IMR-90 (cell line): ENCODE measurements around the gene DTX3L. TPM values are rescaled to one million over a fixed set of nuclear protein-coding genes. Genes with fewer than 3 reads are reported as not detected.

Source experiments
- ATAC-seq: fragments of 200-7000 bp; cut with Tn5 transposase; 2 replicates; pipeline ENCODE4 v1.9.1; 2020; ENCODE audit warnings: low read depth, mild to moderate bottlenecking, moderate library complexity
- BruUV-seq: library from RNA; stranded (reverse); fragments of 400-500 nt; replicated peaks from 2 replicates; lab custom pipeline; 2021; lab: Mats Ljungman, UMichigan
- CTCF ChIA-PET: fragments of 300-600 bp; formaldehyde crosslinking; extraction: SDS; loops from one replicate; lab custom pipeline; 2021; ENCODE audit warnings: antibody characterized with exemption; lab: Yijun Ruan, JAX
- POLR2A ChIA-PET: fragments of 300-600 bp; sonication (Branson Sonifier 250); formaldehyde crosslinking; loops from one replicate; lab custom pipeline; 2022; ENCODE audit warnings: antibody characterized with exemption; ENCODE audit not compliant: unreplicated experiment; lab: Charles Lee
- DNase-seq: peaks from one replicate; pipeline ENCODE4 v3.0.0; 2013
- H2AFZ ChIP-seq: replicated peaks from 2 replicates; pipeline ENCODE3; 2013; ENCODE audit warnings: low read length, mild to moderate bottlenecking; ENCODE audit not compliant: poor library complexity
- H2AK5ac ChIP-seq: 2 replicates; pipeline ENCODE4 v1.6.1; 2013; ENCODE audit warnings: low read depth, low read length, inconsistent platforms
- H2AK9ac ChIP-seq: replicated peaks from 2 replicates; pipeline ENCODE3; 2013; ENCODE audit warnings: mild to moderate bottlenecking, low read depth, low read length, moderate library complexity; ENCODE audit not compliant: poor library complexity
- H2BK120ac ChIP-seq: 2 replicates; pipeline ENCODE4 v1.6.1; 2013; ENCODE audit warnings: low read depth, low read length, inconsistent platforms
- H2BK15ac ChIP-seq: 3 replicates; pipeline ENCODE4 v1.6.1; 2013; ENCODE audit warnings: low read depth, low read length, inconsistent platforms
- H2BK20ac ChIP-seq: 2 replicates; pipeline ENCODE4 v1.6.1; 2013; ENCODE audit warnings: low read depth, mild to moderate bottlenecking, inconsistent platforms, low read length, moderate library complexity
- H2BK5ac ChIP-seq: 2 replicates; pipeline ENCODE4 v1.6.1; 2013; ENCODE audit warnings: mild to moderate bottlenecking, low read depth, low read length, inconsistent platforms; ENCODE audit not compliant: poor library complexity, severe bottlenecking
- H3K14ac ChIP-seq: replicated peaks from 2 replicates; pipeline ENCODE4 v1.6.1; 2013; ENCODE audit warnings: low read depth, low read length, inconsistent platforms
- H3K18ac ChIP-seq: 2 replicates; pipeline ENCODE4 v1.6.1; 2013; ENCODE audit warnings: low read depth, low read length, control low read depth
- H3K23ac ChIP-seq: 2 replicates; pipeline ENCODE4 v1.6.1; 2013; ENCODE audit warnings: low read depth, low read length, inconsistent platforms
- H3K27ac ChIP-seq: 2 replicates; pipeline ENCODE4 v1.5.1; 2013; ENCODE audit warnings: mild to moderate bottlenecking, control low read depth, low read length; ENCODE audit not compliant: insufficient read depth
- H3K27me3 ChIP-seq: 2 replicates; pipeline ENCODE4 v1.6.1; 2013; ENCODE audit warnings: low read length; ENCODE audit not compliant: control insufficient read depth, insufficient read depth
- H3K36me3 ChIP-seq: 2 replicates; pipeline ENCODE4 v1.6.1; 2013; ENCODE audit warnings: low read length, mixed read lengths; ENCODE audit not compliant: control insufficient read depth, insufficient read depth
- H3K4ac ChIP-seq: 2 replicates; pipeline ENCODE4 v1.6.1; 2013; ENCODE audit warnings: low read depth, low read length, inconsistent platforms
- H3K4me1 ChIP-seq: 2 replicates; pipeline ENCODE4 v1.6.1; 2013; ENCODE audit warnings: low read length, mixed read lengths; ENCODE audit not compliant: control insufficient read depth, insufficient read depth
- H3K4me2 ChIP-seq: 2 replicates; pipeline ENCODE4 v1.6.1; 2013; ENCODE audit warnings: low read depth, mild to moderate bottlenecking, control low read depth, low read length, moderate library complexity
- H3K4me3 ChIP-seq: 2 replicates; pipeline ENCODE4 v1.5.1; 2013; ENCODE audit warnings: low read depth, mild to moderate bottlenecking, control low read depth, low read length, moderate library complexity; ENCODE audit not compliant: insufficient read depth
- H3K56ac ChIP-seq: 2 replicates; pipeline ENCODE4 v1.6.1; 2013; ENCODE audit warnings: low read length, inconsistent platforms; ENCODE audit not compliant: insufficient read depth; ENCODE audit errors: extremely low read depth
- H3K79me1 ChIP-seq, 2 experiments: 2 replicates each; pipeline ENCODE4 v1.6.1; 2013; ENCODE audit warnings: low read length in 2 of 2, inconsistent platforms in 1 of 2, low read depth in 1 of 2
- H3K9ac ChIP-seq: 2 replicates; pipeline ENCODE4 v1.6.1; 2013; ENCODE audit warnings: low read depth, low read length, control low read depth
- H3K9me1 ChIP-seq: 2 replicates; pipeline ENCODE4 v1.6.1; 2013; ENCODE audit warnings: low read length, inconsistent platforms; ENCODE audit not compliant: insufficient read depth
- H3K9me3 ChIP-seq: 2 replicates; pipeline ENCODE4 v1.6.1; 2013; ENCODE audit warnings: low read length; ENCODE audit not compliant: control insufficient read depth, insufficient read depth
- H4K20me1 ChIP-seq: 2 replicates; pipeline ENCODE4 v1.6.1; 2013; ENCODE audit warnings: low read length, inconsistent platforms; ENCODE audit not compliant: insufficient read depth
- H4K5ac ChIP-seq: 2 replicates; pipeline ENCODE4 v1.6.1; 2013; ENCODE audit warnings: mild to moderate bottlenecking, low read depth, low read length, control low read depth
- H4K8ac ChIP-seq, 2 experiments: 2 replicates each; pipeline ENCODE4 v1.6.1; 2013; ENCODE audit warnings: low read depth in 2 of 2, low read length in 2 of 2, control low read depth in 1 of 2, inconsistent platforms in 1 of 2
- H4K91ac ChIP-seq: 2 replicates; pipeline ENCODE4 v1.6.1; 2013; ENCODE audit warnings: low read depth, low read length, inconsistent platforms; ENCODE audit not compliant: insufficient read depth
- BHLHE40 ChIP-seq: fragments of 150-350 bp; IDR thresholded peaks from 2 replicates; pipeline ENCODE4 v1.6.1; 2016; ENCODE audit warnings: mild to moderate bottlenecking, low read depth, low read length
- CEBPB ChIP-seq: IDR thresholded peaks from 2 replicates; pipeline ENCODE4 v1.6.1; 2012; ENCODE audit warnings: low read depth, low read length, improper control_type of control experiment
- CHD1 ChIP-seq: IDR thresholded peaks from 2 replicates; pipeline ENCODE4 v1.6.1; 2012; ENCODE audit warnings: low read depth, low read length, improper control_type of control experiment
- CTCF ChIP-seq: conservative IDR thresholded peaks from 2 replicates; pipeline ENCODE4 v1.5.1; 2012; ENCODE audit warnings: mild to moderate bottlenecking, low read depth, low read length, improper control_type of control experiment
- ELK1 ChIP-seq: fragments of 150-350 bp; IDR thresholded peaks from 2 replicates; pipeline ENCODE4 v1.6.1; 2016; ENCODE audit warnings: low read depth, mild to moderate bottlenecking, low read length, moderate library complexity, borderline replicate concordance
- FOS ChIP-seq: fragments of 150-350 bp; IDR thresholded peaks from 2 replicates; pipeline ENCODE4 v1.6.1; 2016; ENCODE audit warnings: low read depth, low read length
- MAFK ChIP-seq: IDR thresholded peaks from 2 replicates; pipeline ENCODE4 v1.6.1; 2012; ENCODE audit warnings: low read depth, low read length, improper control_type of control experiment
- MXI1 ChIP-seq: IDR thresholded peaks from 2 replicates; pipeline ENCODE4 v1.6.1; 2012; ENCODE audit warnings: low read depth, mild to moderate bottlenecking, low read length, moderate library complexity, borderline replicate concordance
- NFE2L2 ChIP-seq: fragments of 150-350 bp; IDR thresholded peaks from 2 replicates; pipeline ENCODE4 v1.6.1; 2016; ENCODE audit warnings: low read depth, mild to moderate bottlenecking, low read length
- RCOR1 ChIP-seq: IDR thresholded peaks from 2 replicates; pipeline ENCODE4 v1.6.1; 2012; ENCODE audit warnings: mild to moderate bottlenecking, low read length, improper control_type of control experiment; ENCODE audit not compliant: insufficient replicate concordance
- RFX5 ChIP-seq: IDR thresholded peaks from 2 replicates; pipeline ENCODE4 v1.8.0; 2012; ENCODE audit warnings: low read depth, mild to moderate bottlenecking, low read length, moderate library complexity
- SMC3 ChIP-seq: fragments of 150-350 bp; IDR thresholded peaks from 2 replicates; pipeline ENCODE4 v1.6.1; 2016; ENCODE audit warnings: low read depth, mild to moderate bottlenecking, antibody characterized with exemption, low read length, moderate library complexity
- USF2 ChIP-seq: fragments of 150-350 bp; IDR thresholded peaks from 2 replicates; pipeline ENCODE4 v1.6.1; 2017; ENCODE audit warnings: mild to moderate bottlenecking, antibody characterized with exemption, low read length, low read depth
- WGBS, 2 experiments: methylation state at CpG; one replicate each; pipeline versions ENCODE4 v1.1.5 to v1.1.7; 2013; ENCODE audit warnings: missing lambda C conversion rate in 2 of 2; ENCODE audit not compliant: insufficient read length in 1 of 2; ENCODE audit errors: extremely low coverage in 2 of 2; 5-methylcytosine and 5-hydroxymethylcytosine counted together
- dilution Hi-C: fragments of 300-500 bp; cut with HindIII; formaldehyde crosslinking; loops from one replicate; pipeline ENCODE4 v1.14.3; 2018; ENCODE audit warnings: low sequenced_read_pairs; ENCODE audit not compliant: unreplicated experiment
- in situ Hi-C: fragments of 300-500 bp; cut with MboI; formaldehyde crosslinking; loops from 3 replicates; pipeline ENCODE4 v1.14.3; 2019; ENCODE audit warnings: low sequenced_read_pairs, inconsistent platforms, mixed read lengths
- intact Hi-C: fragments of 100-400 bp; cut with micrococcal nuclease; formaldehyde crosslinking; loops from 2 replicates; pipeline ENCODE4 v1.10.0; 2022
- polyA plus RNA-seq, 3 experiments: library from polyadenylated mRNA; depleted of rRNA; stranded (reverse); fragments of >200 nt; gene quantifications; 2 replicates each; pipeline ENCODE4 v1.2.3, GENCODE V29; 2012; ENCODE audit warnings: low replicate concordance in 1 of 3
- total RNA-seq: library from RNA; depleted of rRNA; stranded (reverse); fragments of >200 nt; gene quantifications from 2 replicates; pipeline ENCODE4 v1.2.3, GENCODE V29; 2012

The DTX3L gene
- total and polyA plus RNA-seq, 2 of the 4 experiments (the other 2 are of a cell fraction), result 4.1 to 7.9 TPM

GRCh38 chr3:122557356-122557755 lies 6.8 kb upstream of the DTX3L start:
- BruUV-seq, result no TSS peak
- TF ChIP-seq NFE2L2 (no peak), RCOR1 (no peak), BHLHE40 (no peak), ELK1 (no peak), CTCF (no peak), FOS (no peak), MAFK (no peak), MXI1 (no peak), CHD1 (no peak), SMC3 (no peak), USF2 (no peak), RFX5 (no peak), CEBPB (no peak)
- Histone ChIP-seq H3K9ac (no peak overlapping the region), H2BK5ac (no peak overlapping the region), H4K91ac (no peak overlapping the region), H4K20me1 (no peaks in the 10 kb centered on the region), H2BK20ac (no peak overlapping the region), H3K27me3 (no peaks in the 10 kb centered on the region), H2AK9ac (no peak overlapping the region), H3K9me3 (no peaks in the 10 kb centered on the region), H3K36me3 (peaks cover 13% of the 10 kb centered on the region; the same call in 1 of the 2 replicates), H3K14ac (no peak overlapping the region), H3K4ac (no peak overlapping the region), H3K79me1 (no peaks in the 10 kb centered on the region), H4K8ac (no peak overlapping the region), H2BK15ac (no peak overlapping the region), H3K4me2 (no peak overlapping the region), H3K56ac (no peak overlapping the region), H2AFZ (no peak overlapping the region), H2BK120ac (no peak overlapping the region), H3K9me1 (peaks cover 4% of the 10 kb centered on the region; the same call in 1 of the 2 replicates), H3K4me3 (no peak overlapping the region), H2AK5ac (no peak overlapping the region), H4K5ac (no peak overlapping the region), H3K27ac (no peak overlapping the region), H3K4me1 (peaks cover 3% of the 10 kb centered on the region; the same call in 1 of the 2 replicates), H3K23ac (no peak overlapping the region), H3K18ac (no peak overlapping the region)
- ChIA-PET CTCF (interaction anchor here (0.6 to 7.3 kb wide), 2 partner anchors 55 to 122 kb away, joined by 3 to 34 read pairs; no protein-coding TSS in a partner anchor), POLR2A (no interaction called here)
- no peak for DNase-seq
- in situ Hi-C loops (loop anchor here (5.0 kb wide), 1 partner anchor 120 kb away; no protein-coding TSS in a partner anchor), intact Hi-C loops (no loop called here), dilution Hi-C loops (no loop called here)
- 31% methylated on average over 3 of the region's 5 CpGs; no CpG with 5 or more reads in 1 of the 2 experiments for WGBS, 2 experiments
- ATAC-seq, result no peak
